DOHH2 (cell line): Measurements from ENCODE around the gene KANK4.

Experiments
- H3F3A ChIP-seq: fragments of 200-600 bp; sonication (generic), shearing (Covaris generic); 2 replicates; pipeline ENCODE4 v1.6.0; 2016; ENCODE audit warnings: antibody characterized with exemption, mild to moderate bottlenecking; ENCODE audit not compliant: control insufficient read depth, insufficient read depth
- H3K27ac ChIP-seq: fragments of 200-600 bp; sonication (generic); 2 replicates; pipeline ENCODE4 v1.5.1; 2014; ENCODE audit warnings: low read depth, mild to moderate bottlenecking, low read length, moderate library complexity
- H3K27me3 ChIP-seq: fragments of 200-600 bp; sonication (generic); 2 replicates; pipeline ENCODE4 v1.6.1; 2014; ENCODE audit warnings: mild to moderate bottlenecking, low read length, mixed read lengths; ENCODE audit not compliant: control insufficient read depth
- H3K36me3 ChIP-seq: fragments of 200-600 bp; sonication (generic); 2 replicates; pipeline ENCODE4 v1.6.1; 2014; ENCODE audit warnings: mild to moderate bottlenecking, low read length, moderate library complexity, mixed read lengths; ENCODE audit not compliant: control insufficient read depth
- H3K4me1 ChIP-seq: fragments of 200-600 bp; sonication (generic); 2 replicates; pipeline ENCODE4 v1.6.1; 2014; ENCODE audit warnings: mild to moderate bottlenecking, low read length, mixed read lengths; ENCODE audit not compliant: control insufficient read depth
- H3K4me2 ChIP-seq: fragments of 200-600 bp; sonication (generic); 2 replicates; pipeline ENCODE4 v1.6.0; 2014; ENCODE audit warnings: mild to moderate bottlenecking, low read length, moderate library complexity
- H3K4me3 ChIP-seq: fragments of 200-600 bp; sonication (generic); 2 replicates; pipeline ENCODE4 v1.5.1; 2014; ENCODE audit warnings: mild to moderate bottlenecking, low read length, mixed read lengths
- H3K79me2 ChIP-seq: fragments of 200-600 bp; sonication (generic); 2 replicates; pipeline ENCODE4 v1.6.1; 2014; ENCODE audit warnings: mild to moderate bottlenecking, low read length, mixed read lengths; ENCODE audit not compliant: control insufficient read depth
- H3K9me2 ChIP-seq: fragments of 200-600 bp; sonication (generic); replicated peaks from 2 replicates; pipeline ENCODE4 v1.6.1; 2014; ENCODE audit warnings: mild to moderate bottlenecking, low read length, mixed read lengths; ENCODE audit not compliant: control insufficient read depth
- H3K9me3 ChIP-seq: fragments of 200-600 bp; sonication (generic); 2 replicates; pipeline ENCODE4 v1.6.1; 2014; ENCODE audit warnings: antibody characterized with exemption, low read length, mixed read lengths; ENCODE audit not compliant: control insufficient read depth, insufficient read depth
- H4K20me1 ChIP-seq: fragments of 200-600 bp; sonication (generic); 2 replicates; pipeline ENCODE4 v1.6.0; 2014; ENCODE audit warnings: low read depth, mild to moderate bottlenecking, antibody characterized with exemption, low read length, moderate library complexity; ENCODE audit not compliant: control insufficient read depth, insufficient read depth
- EZH2phosphoT487 ChIP-seq: fragments of 200-600 bp; sonication (generic); IDR thresholded peaks from 2 replicates; pipeline ENCODE4 v1.6.1; 2017; ENCODE audit warnings: borderline replicate concordance, mild to moderate bottlenecking, antibody characterized with exemption, low read length, moderate library complexity, mixed read lengths
- TF ChIP-seq, protein P1 (sequence below): fragments of 200-600 bp; sonication (generic); IDR thresholded peaks from one replicate; pipeline ENCODE4 v1.5.1; 2014; ENCODE audit warnings: antibody characterized with exemption, mild to moderate bottlenecking, low read depth, low read length; ENCODE audit not compliant: poor library complexity, severe bottlenecking

The KANK4 gene

DNA sequence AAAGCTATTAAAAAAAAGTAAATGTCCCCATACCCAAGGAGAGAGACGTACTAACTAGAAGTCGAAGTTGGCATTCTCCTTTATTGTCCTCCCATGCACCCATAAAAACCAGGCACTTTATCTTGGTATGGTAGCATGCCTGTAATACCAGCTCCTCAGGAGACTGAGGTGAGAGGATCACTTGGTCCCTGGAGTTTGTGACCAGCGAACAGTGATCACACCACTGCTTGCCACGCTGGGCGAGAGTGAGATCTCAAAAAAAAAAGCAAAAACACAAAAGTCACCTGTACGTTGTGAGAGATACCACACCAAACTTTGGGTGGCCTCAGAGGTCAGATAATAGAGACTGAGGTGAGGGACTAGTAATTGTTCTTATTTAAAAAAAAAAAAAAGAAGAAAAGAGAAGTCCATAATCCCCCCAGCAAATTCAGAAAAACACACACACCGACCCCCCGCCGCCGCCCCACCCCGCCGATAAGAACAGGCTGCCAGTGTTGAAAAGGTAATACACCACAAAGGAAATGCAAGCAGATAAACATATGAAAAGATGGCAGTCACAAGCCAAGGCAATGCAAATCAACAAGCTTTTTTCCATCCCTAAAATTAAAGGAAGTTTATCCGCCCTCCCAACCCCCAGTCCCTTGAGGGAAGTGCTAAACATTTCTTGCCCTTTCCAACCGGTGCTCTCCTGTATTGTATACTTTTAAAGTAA is 121.0 kb downstream of the KANK4 start:
- H4K20me1 ChIP-seq = no peaks in the 10 kb centered on the region
- no peak overlapping the region for H3K27ac ChIP-seq
- TF ChIP-seq, protein P1, sequence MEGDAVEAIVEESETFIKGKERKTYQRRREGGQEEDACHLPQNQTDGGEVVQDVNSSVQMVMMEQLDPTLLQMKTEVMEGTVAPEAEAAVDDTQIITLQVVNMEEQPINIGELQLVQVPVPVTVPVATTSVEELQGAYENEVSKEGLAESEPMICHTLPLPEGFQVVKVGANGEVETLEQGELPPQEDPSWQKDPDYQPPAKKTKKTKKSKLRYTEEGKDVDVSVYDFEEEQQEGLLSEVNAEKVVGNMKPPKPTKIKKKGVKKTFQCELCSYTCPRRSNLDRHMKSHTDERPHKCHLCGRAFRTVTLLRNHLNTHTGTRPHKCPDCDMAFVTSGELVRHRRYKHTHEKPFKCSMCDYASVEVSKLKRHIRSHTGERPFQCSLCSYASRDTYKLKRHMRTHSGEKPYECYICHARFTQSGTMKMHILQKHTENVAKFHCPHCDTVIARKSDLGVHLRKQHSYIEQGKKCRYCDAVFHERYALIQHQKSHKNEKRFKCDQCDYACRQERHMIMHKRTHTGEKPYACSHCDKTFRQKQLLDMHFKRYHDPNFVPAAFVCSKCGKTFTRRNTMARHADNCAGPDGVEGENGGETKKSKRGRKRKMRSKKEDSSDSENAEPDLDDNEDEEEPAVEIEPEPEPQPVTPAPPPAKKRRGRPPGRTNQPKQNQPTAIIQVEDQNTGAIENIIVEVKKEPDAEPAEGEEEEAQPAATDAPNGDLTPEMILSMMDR = no peak
- TF ChIP-seq EZH2phosphoT487 = no peak
- no peaks in the 10 kb centered on the region for H3K36me3 ChIP-seq
- H3K4me3 ChIP-seq = no peak overlapping the region
- H3K79me2 ChIP-seq = no peaks in the 10 kb centered on the region
- H3K9me2 ChIP-seq = no peaks in the 10 kb centered on the region
- no peaks in the 10 kb centered on the region for H3F3A ChIP-seq
- no peaks in the 10 kb centered on the region for H3K9me3 ChIP-seq
- H3K4me1 ChIP-seq = no peaks in the 10 kb centered on the region
- H3K4me2 ChIP-seq = no peak overlapping the region
- H3K27me3 ChIP-seq = no peaks in the 10 kb centered on the region

- H3K27ac ChIP-seq = no peak overlapping the region
- no peak for TF ChIP-seq EZH2phosphoT487
- TF ChIP-seq, protein P1 = no peak
- H3K4me3 ChIP-seq = no peak overlapping the region
Measured at GRCh38 chr1:62196086-62196690, 123.0 kb downstream of the KANK4 start.

DNA sequence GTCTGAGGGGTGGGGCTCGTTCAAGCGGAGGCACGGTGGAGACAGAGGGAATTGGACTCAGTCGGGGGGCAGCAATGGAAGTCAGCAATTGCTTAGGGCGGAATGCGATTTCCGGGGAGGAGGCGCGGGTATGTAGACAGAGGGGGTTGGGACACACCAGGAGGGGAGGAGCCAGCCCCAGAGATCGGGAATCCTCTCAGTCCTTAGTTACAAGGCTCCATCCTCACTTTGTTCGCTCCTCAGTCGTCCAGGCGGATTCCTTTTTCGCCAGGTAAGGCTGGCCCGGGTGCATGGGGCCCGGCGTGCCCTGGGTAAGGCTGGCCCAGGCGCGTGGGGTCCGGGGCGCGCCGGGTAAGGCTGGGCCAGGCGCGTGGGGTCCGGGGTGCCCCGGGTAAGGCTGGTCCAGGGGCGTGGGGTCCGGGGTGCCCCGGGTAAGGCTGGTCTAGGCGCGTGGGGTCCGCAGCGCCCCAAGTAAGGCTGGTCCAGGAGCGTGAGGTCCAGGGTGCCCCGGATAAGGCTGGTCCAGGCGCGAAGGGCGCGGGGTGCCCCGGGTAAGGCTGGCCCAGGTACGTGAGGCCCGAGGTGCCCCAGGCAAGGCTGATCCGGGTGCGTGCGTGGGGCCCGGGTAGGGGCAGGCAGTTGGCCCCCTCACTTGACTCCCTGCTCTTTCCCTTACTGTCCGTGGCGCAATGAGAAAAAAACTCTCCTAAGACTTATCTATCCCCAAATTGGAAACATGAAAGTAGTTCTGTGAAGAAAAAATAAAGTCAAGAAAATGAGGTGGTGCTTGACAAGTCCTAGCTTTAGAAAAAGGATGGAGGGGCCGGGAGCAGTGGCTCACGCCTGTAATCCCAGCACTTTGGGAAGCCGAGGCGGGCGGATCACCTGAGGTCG is 124.3 kb downstream of the KANK4 start, which contains the start of gene L1TD1:
Gene L1TD1 (plus strand): TSS at position 199 of the 894 bp plus-strand sequence. CDS start 11,780 bp downstream, outside the sequence.
- no peaks in the 10 kb centered on the region for H3K27me3 ChIP-seq
- H3K4me3 ChIP-seq = no peak within 1 kb of the TSS
- no peak within 1 kb of the TSS for H3K4me2 ChIP-seq
- no peak within 1 kb of the TSS for H3K27ac ChIP-seq
- H3F3A ChIP-seq = no peaks in the 10 kb centered on the region
- H3K36me3 ChIP-seq = no peaks in the 10 kb centered on the region
- TF ChIP-seq, protein P1 = no peak
- no peak for TF ChIP-seq EZH2phosphoT487
- H3K9me3 ChIP-seq = no peaks in the 10 kb centered on the region
- H3K4me1 ChIP-seq = no peaks in the 10 kb centered on the region
- no peaks in the 10 kb centered on the region for H3K79me2 ChIP-seq
- no peaks in the 10 kb centered on the region for H4K20me1 ChIP-seq
- no peaks in the 10 kb centered on the region for H3K9me2 ChIP-seq

More at GRCh38 chr1:62196086-62196690, 123.0 kb downstream of the KANK4 start:
- Histone ChIP-seq H3K9me2 (no peaks in the 10 kb centered on the region), H3K36me3 (no peaks in the 10 kb centered on the region), H4K20me1 (no peaks in the 10 kb centered on the region), H3K79me2 (no peaks in the 10 kb centered on the region), H3F3A (no peaks in the 10 kb centered on the region), H3K4me2 (no peak overlapping the region), H3K27me3 (no peaks in the 10 kb centered on the region), H3K9me3 (no peaks in the 10 kb centered on the region), H3K4me1 (no peaks in the 10 kb centered on the region)
